B cell (primary cell): Measurements from ENCODE around the gene TTC27. TPM values are rescaled to one million over a fixed set of nuclear protein-coding genes. Genes with fewer than 3 reads are reported as not detected.

Source experiments
- ATAC-seq: fragments of 200-7000 bp; cut with Tn5 transposase; one replicate; pipeline ENCODE4 v1.10.0; 2021; ENCODE audit warnings: low read depth, mild to moderate bottlenecking, moderate number of reproducible peaks, moderate library complexity
- CTCF ChIA-PET: fragments of 350-600 bp; sonication (Branson Sonifier 250); formaldehyde crosslinking; loops from one replicate; lab custom pipeline; 2021; ENCODE audit warnings: antibody characterized with exemption, inconsistent platforms; lab: Charles Lee
- POLR2A ChIA-PET: fragments of 350-600 bp; sonication (Branson Sonifier 250); formaldehyde crosslinking; loops from one replicate; lab custom pipeline; 2021; ENCODE audit warnings: antibody characterized with exemption; lab: Charles Lee
- DNase-seq: peaks from one replicate; pipeline ENCODE4 v3.0.0; 2013
- H2AFZ ChIP-seq: 2 replicates; pipeline ENCODE4 v1.6.1; 2012; ENCODE audit warnings: mild to moderate bottlenecking, low read depth, low read length; ENCODE audit not compliant: insufficient read depth, poor library complexity, severe bottlenecking
- H3K27ac ChIP-seq, 2 donors: 1 replicate in 1 of 2; 2 replicates in 1 of 2; pipeline ENCODE4 v1.5.1; 2012 to 2013; ENCODE audit warnings: low read length in 2 of 2, mild to moderate bottlenecking in 2 of 2, moderate library complexity in 1 of 2
- H3K27me3 ChIP-seq, 4 experiments: fragments of 200-600 bp in 1 of 4; sonication (generic) in 1 of 4; replicated peaks in 1 of 4; 1 replicate in 2 of 4; 2 replicates in 2 of 4; pipeline versions ENCODE4 v1.6.1 to v1.7.0; 2013 to 2016; ENCODE audit warnings: low read length in 3 of 4, mild to moderate bottlenecking in 2 of 4, mixed read lengths in 1 of 4, moderate library complexity in 1 of 4; ENCODE audit not compliant: insufficient read depth in 4 of 4, control insufficient read depth in 3 of 4; ENCODE audit errors: control extremely low read depth in 1 of 4
- H3K36me3 ChIP-seq, 2 experiments: replicated peaks in 1 of 2; 1 replicate in 1 of 2; 2 replicates in 1 of 2; pipeline versions ENCODE4 v1.6.1 to v1.7.1; 2013; ENCODE audit warnings: low read length in 1 of 2; ENCODE audit not compliant: insufficient read depth in 2 of 2, control insufficient read depth in 1 of 2; ENCODE audit errors: control extremely low read depth in 1 of 2, extremely low read depth in 1 of 2
- H3K4me1 ChIP-seq, 2 donors: fragments of 200-600 bp in 1 of 2; sonication (generic) in 1 of 2; 1 replicate in 1 of 2; 2 replicates in 1 of 2; pipeline versions ENCODE4 v1.5.1 to v1.6.1; 2013 to 2017; ENCODE audit warnings: low read length in 2 of 2; ENCODE audit not compliant: control insufficient read depth in 2 of 2, insufficient read depth in 2 of 2
- H3K4me2 ChIP-seq: replicated peaks from 2 replicates; pipeline ENCODE3; 2012; ENCODE audit warnings: mild to moderate bottlenecking, low read depth, low read length; ENCODE audit not compliant: poor library complexity, severe bottlenecking
- H3K4me3 ChIP-seq, 5 experiments: fragments of 200-600 bp in 1 of 5; sonication (generic) in 1 of 5; 1 replicate in 3 of 5; 2 replicates in 2 of 5; pipeline versions ENCODE4 v1.5.1 to v1.7.0; 2011 to 2016; ENCODE audit warnings: low read length in 4 of 5, mild to moderate bottlenecking in 4 of 5, low read depth in 2 of 5, control low read depth in 1 of 5, moderate library complexity in 1 of 5; ENCODE audit not compliant: insufficient read depth in 1 of 5; ENCODE audit errors: control extremely low read depth in 1 of 5, extremely low read depth in 1 of 5
- H3K79me2 ChIP-seq: fragments of 200-600 bp; sonication (generic); one replicate; pipeline ENCODE4 v1.6.0; 2016; ENCODE audit warnings: low read length; ENCODE audit not compliant: control insufficient read depth, insufficient read depth
- H3K9ac ChIP-seq: fragments of 200-600 bp; sonication (generic); 2 replicates; pipeline ENCODE4 v1.6.1; 2017; ENCODE audit warnings: mild to moderate bottlenecking, low read length, moderate library complexity
- H3K9me3 ChIP-seq, 3 donors: one replicate each; pipeline versions ENCODE4 v1.6.1 to v1.7.1; 2013; ENCODE audit warnings: low read length in 2 of 3; ENCODE audit not compliant: control insufficient read depth in 2 of 3, insufficient read depth in 1 of 3; ENCODE audit errors: control extremely low read depth in 1 of 3
- H4K20me1 ChIP-seq: 2 replicates; pipeline ENCODE4 v1.6.0; 2012; ENCODE audit warnings: mild to moderate bottlenecking, low read length; ENCODE audit not compliant: insufficient read depth, control insufficient read depth, poor library complexity, severe bottlenecking
- H3K27ac Mint-ChIP-seq: one replicate; pipeline ENCODE4 v1.8.0; 2021; ENCODE audit warnings: mixed read lengths
- H3K27me3 Mint-ChIP-seq: one replicate; pipeline ENCODE4 v1.8.0; 2021; ENCODE audit warnings: mixed read lengths
- H3K4me1 Mint-ChIP-seq: one replicate; pipeline ENCODE4 v1.8.0; 2021; ENCODE audit warnings: mixed read lengths
- H3K4me3 Mint-ChIP-seq: one replicate; pipeline ENCODE4 v1.8.0; 2021; ENCODE audit warnings: mixed read lengths
- H3K9me3 Mint-ChIP-seq: one replicate; pipeline ENCODE4 v1.8.0; 2022; ENCODE audit warnings: mixed read lengths; ENCODE audit not compliant: insufficient read depth
- CTCF ChIP-seq: fragments of 200-600 bp; IDR thresholded peaks from one replicate; pipeline ENCODE4 v1.8.0; 2022; ENCODE audit warnings: antibody characterized with exemption, mild to moderate bottlenecking
- EZH2 ChIP-seq: IDR thresholded peaks from 2 replicates; pipeline ENCODE4 v1.6.1; 2012; ENCODE audit warnings: borderline replicate concordance, low read depth, mild to moderate bottlenecking, moderate library complexity, low read length; ENCODE audit not compliant: insufficient read depth, poor library complexity, severe bottlenecking
- WGBS: methylation state at CpG from one replicate; pipeline ENCODE4 v1.1.5; 2013; ENCODE audit warnings: missing lambda C conversion rate; ENCODE audit not compliant: insufficient coverage; 5-methylcytosine and 5-hydroxymethylcytosine counted together
- intact Hi-C: fragments of 100-400 bp; cut with micrococcal nuclease; formaldehyde crosslinking; loops from one replicate; pipeline ENCODE4 v1.10.0; 2022
- polyA plus RNA-seq: library from polyadenylated mRNA; depleted of rRNA; stranded (reverse); fragments of >200 nt; gene quantifications from 2 replicates; pipeline ENCODE4 v1.2.3, GENCODE V29; 2012
- total RNA-seq, 2 donors: library from RNA; stranded (reverse); fragments of 120-200 nt in 1 of 2; gene quantifications; 1 replicate in 1 of 2; 2 replicates in 1 of 2; pipeline versions ENCODE4 v1.2.3 to v1.2.4, GENCODE V29; 2013 to 2022

Gene TTC27
- total and polyA plus RNA-seq, 2 donors (not counting 1 experiment from before 2014, with no cell fraction given), result 22.7 to 28.5 TPM

GRCh38 chr2:32735348-32735747 lies 107.5 kb downstream of the TTC27 start:
- no CpG with 5 or more reads among the region's 1 CpG for WGBS
- H3K9me3 Mint-ChIP-seq, result no peaks in the 10 kb centered on the region
- ChIA-PET POLR2A (no interaction called here), CTCF (interaction anchor here (0.6 kb wide), 1 partner anchor 661 kb away, joined by 3 read pairs; no protein-coding TSS in a partner anchor)
- H3K27ac Mint-ChIP-seq, result no peak overlapping the region
- no peaks in the 10 kb centered on the region for H3K27me3 Mint-ChIP-seq
- no peak overlapping the region for H2AFZ ChIP-seq
- H3K4me1 ChIP-seq, result no peaks in the 10 kb centered on the region
- no peaks in the 10 kb centered on the region for H4K20me1 ChIP-seq
- H3K4me3 ChIP-seq, result no peak overlapping the region
- DNase-seq, result no peak
- no peak for ATAC-seq
- no peak overlapping the region for H3K27ac ChIP-seq
- H3K27me3 ChIP-seq, result no peaks in the 10 kb centered on the region
- no peak overlapping the region for H3K4me2 ChIP-seq
- intact Hi-C loops, result no loop called here
- peaks cover 6 to 20% of the 10 kb centered on the region in 2 experiments for H3K36me3 ChIP-seq
- no peak overlapping the region for H3K4me3 Mint-ChIP-seq
- TF ChIP-seq EZH2, result no peak
- no peak for TF ChIP-seq CTCF
- no peaks in the 10 kb centered on the region for H3K79me2 ChIP-seq
- no peak overlapping the region for H3K9ac ChIP-seq
- H3K4me1 Mint-ChIP-seq, result no peaks in the 10 kb centered on the region
- H3K9me3 ChIP-seq, result no peaks in the 10 kb centered on the region

GRCh38 chr2:32738939-32739338 lies 111.1 kb downstream of the TTC27 start:
- H3K27ac ChIP-seq, result no peak overlapping the region
- H3K4me2 ChIP-seq, result no peak overlapping the region
- H3K4me1 ChIP-seq, result no peaks in the 10 kb centered on the region
- TF ChIP-seq EZH2, result no peak
- TF ChIP-seq CTCF, result no peak
- ChIA-PET POLR2A (no interaction called here), CTCF (no interaction called here)
- no peak overlapping the region for H2AFZ ChIP-seq
- no peak for DNase-seq
- ATAC-seq, result no peak
- intact Hi-C loops, result no loop called here
- Mint-ChIP-seq H3K27me3 (no peaks in the 10 kb centered on the region), H3K9me3 (no peaks in the 10 kb centered on the region), H3K4me1 (no peaks in the 10 kb centered on the region), H3K27ac (no peak overlapping the region), H3K4me3 (no peak overlapping the region)
- H3K27me3 ChIP-seq, result no peaks in the 10 kb centered on the region
- no peaks in the 10 kb centered on the region for H4K20me1 ChIP-seq
- no peak overlapping the region for H3K4me3 ChIP-seq
- no peak overlapping the region for H3K9ac ChIP-seq
- H3K79me2 ChIP-seq, result no peaks in the 10 kb centered on the region
- H3K36me3 ChIP-seq, result peaks cover 11 to 23% of the 10 kb centered on the region in 2 experiments
- H3K9me3 ChIP-seq, result no peaks in the 10 kb centered on the region
- WGBS, result no CpG with 5 or more reads among the region's 2 CpGs
